ENCODE results near the gene HUNK.
"Not testable (repeated sequence)": the region's sequence is repeated elsewhere in the genome, so short reads cannot be mapped to it uniquely, and the experiment has no call there.

The HUNK gene

DNA sequence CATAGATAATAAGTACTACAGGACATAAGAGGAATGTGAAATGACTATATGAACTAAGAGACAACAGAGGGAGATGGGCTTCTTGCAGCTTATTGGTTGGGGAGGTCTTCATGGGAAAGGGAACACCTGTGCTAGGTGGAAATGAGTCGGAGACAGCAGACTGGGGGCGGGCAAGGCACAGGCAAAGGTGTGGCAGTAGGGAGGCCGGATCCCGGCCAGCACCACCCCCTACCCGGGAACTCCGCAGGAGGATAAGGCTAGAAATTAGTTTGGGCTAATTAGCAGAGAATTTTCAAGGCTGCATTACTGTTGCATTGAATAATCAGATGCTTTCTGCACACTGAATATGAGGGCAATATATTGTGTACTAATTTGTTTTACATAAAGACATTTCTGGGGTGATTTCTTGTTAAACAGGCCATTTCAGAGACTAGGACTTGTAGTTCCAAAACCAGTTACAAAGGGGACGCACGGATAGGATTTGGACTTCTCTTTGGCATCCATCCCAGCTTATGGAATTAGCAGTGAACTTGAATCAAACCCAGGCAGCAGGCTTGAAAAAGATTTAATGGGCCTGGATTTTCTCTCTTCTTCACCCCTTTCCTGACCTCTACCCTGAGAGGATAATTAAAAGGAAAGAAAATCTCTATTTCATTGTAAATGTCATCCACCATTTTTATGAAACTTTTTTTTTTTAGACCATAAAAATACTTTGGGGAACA is 2.2 kb upstream of the HUNK start:
- no peak for DNase-seq (ENCODE audit: low read depth in 2 of 2)

DNA sequence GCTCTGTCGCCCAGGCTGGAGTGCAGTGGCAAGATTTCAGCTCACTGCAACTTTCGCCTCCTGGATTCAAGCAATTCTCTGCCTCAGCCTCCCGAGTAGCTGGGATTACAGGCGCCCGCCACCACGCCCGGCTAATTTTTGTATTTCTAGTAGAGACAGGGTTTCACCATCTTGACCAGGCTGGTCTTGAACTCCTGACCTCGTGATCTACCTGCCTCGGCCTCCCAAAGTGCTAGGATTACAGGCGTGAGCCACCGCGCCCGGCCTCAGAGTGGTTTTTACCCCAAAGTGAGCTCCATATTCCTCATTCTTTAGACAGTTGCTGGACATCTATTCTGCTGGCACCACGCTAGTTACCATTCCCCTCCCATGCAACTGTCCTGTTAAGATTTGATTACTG is 1.4 kb upstream of the HUNK start:
- not testable (repeated sequence) for DNase-seq (ENCODE audit: low read depth in 2 of 2)

GRCh38 chr21:31872072-31872451 is 758 bp upstream of the HUNK start:
- DNase-seq (ENCODE audit: low read depth in 2 of 2), result no peak

GRCh38 chr21:31873275-31873695 is 465 bp downstream of the HUNK start:
- DNase-seq (ENCODE audit: low read depth in 2 of 2), result no peak

DNA sequence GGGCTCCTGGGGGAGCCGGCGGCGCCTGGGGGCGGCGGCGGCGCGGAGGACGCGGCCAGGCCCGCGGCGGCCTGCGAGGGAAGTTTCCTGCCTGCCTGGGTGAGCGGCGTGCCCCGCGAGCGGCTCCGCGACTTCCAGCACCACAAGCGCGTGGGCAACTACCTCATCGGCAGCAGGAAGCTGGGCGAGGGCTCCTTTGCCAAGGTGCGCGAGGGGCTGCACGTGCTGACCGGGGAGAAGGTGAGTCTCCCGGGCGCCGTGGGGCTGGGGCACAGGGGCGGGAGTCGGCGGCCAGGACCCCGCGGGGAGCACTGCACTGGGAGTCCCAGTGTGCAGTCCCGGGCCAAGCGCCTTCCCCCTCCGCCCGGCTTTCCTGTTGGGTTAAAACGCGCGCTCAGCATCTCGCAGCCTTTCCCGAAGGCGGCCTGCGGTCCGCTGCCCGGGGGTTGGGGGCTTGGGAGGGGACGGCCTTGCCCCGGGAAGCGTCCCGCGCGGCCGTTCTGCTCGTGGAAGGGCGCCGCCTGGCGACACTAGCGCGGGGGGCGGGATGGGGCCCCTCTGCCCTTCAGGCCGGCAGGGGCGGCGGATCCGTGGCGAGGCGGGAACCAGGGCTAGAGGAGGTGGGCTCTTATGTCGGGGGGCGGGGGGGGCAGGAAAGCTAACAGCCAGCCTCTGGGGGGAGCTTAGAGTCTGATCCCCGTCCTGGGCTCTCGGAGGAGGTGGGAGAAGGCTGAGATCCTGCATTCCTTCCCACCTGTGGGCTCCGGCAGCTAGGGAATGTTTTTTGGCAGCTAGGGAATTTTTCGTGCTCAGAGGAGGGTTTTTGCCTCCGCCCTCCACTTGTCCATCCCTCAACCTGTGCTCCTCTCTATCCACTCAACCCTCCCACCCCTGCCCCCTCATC is 1.1 kb downstream of the HUNK start:
- DNase-seq (ENCODE audit: low read depth in 2 of 2), result no peak

- no peak for DNase-seq (ENCODE audit: low read depth in 2 of 2)
Observed at GRCh38 chr21:31874812-31875212, 2.0 kb downstream of the HUNK start.

DNA sequence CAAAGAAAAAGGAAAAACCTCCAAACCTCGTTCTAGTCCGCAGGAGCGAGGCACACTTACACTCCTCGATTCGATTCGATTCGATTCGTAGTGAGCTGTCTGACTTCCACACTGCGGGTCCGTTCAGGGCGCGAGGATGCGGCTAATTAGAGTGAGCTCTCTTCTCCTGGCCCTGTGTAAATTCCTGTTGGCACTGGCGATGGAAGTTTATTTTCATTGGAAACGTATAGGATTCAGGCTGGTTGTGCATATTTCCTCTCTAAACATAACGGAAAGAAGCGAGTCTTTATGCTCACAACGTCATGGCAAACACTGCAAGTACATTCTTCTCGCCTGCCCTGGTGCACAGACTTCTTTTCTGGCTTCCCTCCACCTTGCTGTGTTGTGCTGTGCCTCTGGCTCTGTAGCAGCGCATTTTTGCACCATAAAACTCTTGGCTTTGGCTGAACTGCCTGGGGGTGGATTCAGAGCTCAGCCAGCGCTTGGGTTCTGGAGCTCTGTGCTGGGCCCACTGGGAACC is 2.7 kb downstream of the HUNK start:
- no peak for DNase-seq (ENCODE audit: low read depth in 2 of 2)

- DNase-seq (ENCODE audit: low read depth in 2 of 2), result no peak
Observed at GRCh38 chr21:31877463-31877957, 4.7 kb downstream of the HUNK start.

DNA sequence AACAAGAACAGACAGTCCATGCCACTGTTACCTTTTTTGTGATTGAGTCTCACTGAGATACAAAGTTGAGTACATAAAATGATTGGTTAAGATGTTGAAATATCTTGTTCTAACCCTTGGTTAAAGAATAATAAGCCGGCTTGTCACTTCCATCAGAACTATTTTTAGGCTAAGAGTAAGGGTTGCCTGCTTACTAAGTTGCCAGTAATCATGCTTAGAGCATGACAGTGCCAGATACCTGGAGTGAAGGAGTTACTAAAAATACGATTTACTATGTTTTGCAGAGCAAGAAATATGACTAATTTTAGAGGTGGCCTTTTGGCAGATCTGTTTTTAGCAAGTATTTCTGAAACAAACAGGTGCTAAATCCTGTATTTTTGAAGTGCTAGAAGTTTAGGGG is 6.0 kb downstream of the HUNK start:
- DNase-seq (ENCODE audit: low read depth in 2 of 2), result no peak

GRCh38 chr21:31879241-31879650 is 6.4 kb downstream of the HUNK start:
- no peak for DNase-seq (ENCODE audit: low read depth in 2 of 2)

GRCh38 chr21:31879911-31880310 is 7.1 kb downstream of the HUNK start:
- no peak for DNase-seq (ENCODE audit: low read depth in 2 of 2)

DNA sequence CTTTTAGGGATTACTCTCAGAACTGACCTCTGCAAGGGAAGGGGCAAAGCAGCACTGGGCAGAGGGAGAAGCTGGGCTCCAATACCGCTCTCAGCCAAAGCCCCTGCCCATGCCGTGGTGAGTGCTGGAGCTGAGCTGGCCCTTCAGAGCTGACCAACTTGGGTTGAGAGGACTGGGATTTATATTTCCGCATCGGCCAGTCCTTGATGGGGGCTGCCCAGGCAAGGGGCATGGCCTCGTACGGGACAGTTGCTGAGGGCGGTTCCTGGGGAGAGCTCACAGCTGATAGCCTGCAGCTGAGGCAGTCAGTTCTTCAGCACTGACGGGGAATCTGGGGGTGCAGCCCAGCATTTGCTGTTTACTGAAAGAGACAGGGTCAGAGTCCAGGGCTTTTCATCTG is 8.0 kb downstream of the HUNK start:
- no peak for DNase-seq (ENCODE audit: low read depth in 2 of 2)

DNA sequence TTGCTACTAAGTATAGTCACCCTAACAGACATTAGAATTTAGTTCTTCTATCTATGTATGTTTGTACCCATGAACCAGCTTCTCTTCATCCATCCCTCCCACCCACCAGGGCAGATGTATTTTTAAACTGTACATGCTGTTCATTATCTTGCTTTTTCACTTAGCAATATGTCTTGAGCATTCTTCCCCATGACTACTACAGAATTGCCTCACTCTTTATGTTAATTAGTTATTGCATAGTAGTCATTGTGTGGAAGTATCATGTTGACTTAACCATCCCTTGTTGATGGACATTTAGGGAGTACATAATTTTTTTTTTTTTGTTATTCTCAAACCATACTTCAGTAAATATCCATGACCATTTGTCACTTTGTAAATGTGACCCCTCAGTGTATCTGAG is 9.9 kb downstream of the HUNK start:
- no peak for DNase-seq (ENCODE audit: low read depth in 2 of 2)

DNA sequence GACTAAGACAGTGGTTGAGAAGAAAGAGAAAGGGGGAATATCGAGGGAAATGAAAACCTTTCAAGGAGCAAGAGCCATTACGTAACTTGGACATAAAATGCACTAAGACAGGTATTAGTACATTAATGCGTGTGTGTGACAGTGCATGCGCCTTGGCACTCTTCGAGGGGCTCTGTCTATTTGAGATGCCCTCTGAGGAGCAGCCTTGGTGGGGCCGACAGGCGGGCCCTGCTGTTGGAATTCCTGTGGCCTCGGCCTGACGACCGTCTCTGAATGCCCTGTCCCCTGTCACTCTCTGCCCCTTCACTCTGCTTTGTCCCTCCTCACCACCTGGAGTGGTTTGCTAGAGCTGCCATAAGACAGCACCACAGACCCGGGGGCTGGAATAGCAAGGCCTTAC is 12.3 kb downstream of the HUNK start:
- no peak for DNase-seq (ENCODE audit: low read depth in 2 of 2)

DNA sequence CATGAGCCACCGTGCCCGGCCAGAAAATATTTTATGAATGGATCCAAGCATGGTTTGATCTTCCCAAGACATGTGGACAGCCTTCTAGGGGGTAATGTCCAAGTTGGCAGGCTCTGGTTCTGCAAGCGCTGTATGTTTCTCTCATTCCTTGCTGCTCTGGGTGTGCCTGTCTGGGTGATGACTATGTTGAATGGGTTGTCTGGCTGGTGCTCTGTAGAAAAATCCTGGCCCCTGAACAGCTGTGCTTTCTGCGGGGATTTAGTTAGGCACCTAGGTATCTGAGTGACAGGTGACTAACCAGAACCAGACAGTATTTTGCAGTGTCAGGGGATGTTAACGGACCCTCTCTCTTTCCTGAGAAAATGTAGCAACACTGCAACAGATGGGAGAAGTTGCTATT is 14.1 kb downstream of the HUNK start:
- DNase-seq (ENCODE audit: low read depth in 2 of 2), result no peak

DNA sequence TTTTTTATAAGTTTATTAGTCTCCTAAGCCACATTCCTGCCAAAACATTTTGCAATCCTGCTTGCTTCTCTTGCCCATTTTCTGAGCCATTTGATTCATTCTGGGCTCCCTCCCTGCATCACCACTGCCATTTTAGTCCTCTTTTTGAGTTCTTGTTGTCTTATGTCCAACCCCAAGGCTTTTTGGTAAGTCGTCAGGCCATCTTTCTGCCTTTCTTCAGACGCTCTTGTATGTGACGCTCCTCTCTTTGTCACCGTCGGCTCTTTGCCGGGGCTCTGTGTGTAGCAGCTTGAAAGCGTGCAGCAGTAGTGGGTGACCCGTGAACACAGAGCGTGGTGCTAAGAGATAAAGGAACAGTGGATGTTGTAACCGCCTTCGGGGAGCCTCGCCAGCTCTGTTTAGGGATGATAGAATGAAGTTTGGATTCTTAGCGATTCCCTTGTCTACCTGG is 14.6 kb downstream of the HUNK start:
- DNase-seq (ENCODE audit: low read depth in 2 of 2), result no peak

- no peak for DNase-seq (ENCODE audit: low read depth in 2 of 2)
Observed at GRCh38 chr21:31888936-31889371, 16.1 kb downstream of the HUNK start.

DNA sequence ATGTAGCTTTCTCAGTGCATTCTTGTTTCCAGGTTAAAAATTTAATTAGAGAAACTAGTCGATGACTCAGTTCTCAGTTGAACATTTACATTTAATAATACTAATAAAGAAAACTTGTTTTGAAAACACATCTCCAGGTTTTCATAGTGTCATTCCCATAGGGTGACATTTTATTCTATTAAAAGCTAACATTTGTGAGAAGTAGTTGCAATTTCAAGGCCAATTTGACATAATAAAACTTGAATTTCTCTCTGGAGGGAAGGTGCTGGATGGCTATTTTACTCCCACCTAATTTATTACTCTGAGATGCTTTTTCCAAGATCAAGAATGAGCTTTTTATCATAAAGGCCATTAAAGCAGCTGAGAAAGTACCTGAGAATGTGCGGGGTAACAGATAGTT is 16.6 kb downstream of the HUNK start:
- no peak for DNase-seq (ENCODE audit: low read depth in 2 of 2)

DNA sequence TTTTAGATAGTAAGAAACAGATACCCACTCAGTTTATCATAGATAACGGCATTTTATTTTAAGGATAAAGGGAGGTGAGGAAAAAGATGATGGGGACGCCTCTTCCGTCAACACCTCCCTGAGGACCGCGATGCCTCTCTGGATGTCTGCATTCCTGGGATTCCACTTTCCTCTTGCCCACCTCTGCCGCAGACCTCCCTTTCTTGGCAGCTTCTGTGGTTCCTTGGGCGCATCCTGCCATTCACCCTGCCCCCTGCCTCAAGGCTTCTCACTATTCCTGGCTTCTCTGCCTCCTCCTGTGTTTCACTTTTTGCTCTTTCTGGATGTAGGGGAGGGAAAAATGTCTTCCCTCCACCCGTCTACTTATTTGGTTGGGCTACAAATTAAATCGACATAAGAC is 19.9 kb downstream of the HUNK start:
- no peak for DNase-seq (ENCODE audit: low read depth in 2 of 2)

DNA sequence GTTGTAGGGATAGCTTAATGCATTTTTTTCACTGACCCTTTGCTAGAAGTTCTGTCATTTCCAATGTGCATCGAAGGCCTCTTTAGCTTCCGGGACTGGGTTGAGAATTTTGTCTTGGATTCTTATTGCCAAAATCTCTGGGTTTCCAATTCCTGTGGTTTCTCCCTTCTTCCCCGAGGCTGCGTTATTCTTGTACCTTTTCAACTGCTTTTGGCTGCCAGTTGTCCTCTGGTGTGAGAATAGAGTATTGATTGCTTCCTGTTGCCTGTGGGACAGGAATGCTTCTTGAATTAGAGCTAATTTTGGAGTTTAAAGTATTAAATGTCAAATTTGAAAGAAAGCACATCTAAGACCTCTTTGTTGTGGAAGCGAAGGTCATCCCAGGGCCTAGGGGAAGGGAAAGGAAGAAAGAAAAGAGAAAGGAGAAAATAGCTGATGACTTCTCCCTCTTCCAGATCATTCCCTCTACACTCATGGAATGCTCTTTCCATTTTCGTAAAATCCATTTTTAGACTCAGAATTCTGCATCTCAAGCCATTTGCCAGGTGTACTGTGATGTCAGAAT is 21.1 kb downstream of the HUNK start:
- no peak for DNase-seq (ENCODE audit: low read depth in 2 of 2)

GRCh38 chr21:31894457-31894856 is 21.6 kb downstream of the HUNK start:
- DNase-seq (ENCODE audit: low read depth in 2 of 2), result no peak

- no peak for DNase-seq (ENCODE audit: low read depth in 2 of 2)
Observed at GRCh38 chr21:31895077-31895835, 22.4 kb downstream of the HUNK start.

Measured in stimulated activated CD8-positive, alpha-beta memory T cell treated with anti-CD3 and anti-CD28 coated beads, Interleukin-7, amount 100 ng/mL, for 1 hour (primary cell).